ENCODE results near the gene NFKBIB.

Gene NFKBIB

GRCh38 chr19:38931521-38931793 lies 31.7 kb downstream of the NFKBIB start:
- peak overlapping the region; percentile 86 for H3K4me2 ChIP-seq (ENCODE audit: low read depth, low read length)
- no peaks in the 10 kb centered on the region for H3F3A ChIP-seq (ENCODE audit: insufficient read depth, low read length)
- H3K27me3 ChIP-seq (replicated peaks; ENCODE audit: insufficient read depth, low read length) = no peaks in the 10 kb centered on the region
- H3K27ac ChIP-seq (ENCODE audit: low read length) = no peak overlapping the region; the same call in 1 of the 2 replicates
- no peaks in the 10 kb centered on the region for H3K9me3 ChIP-seq (replicated peaks; ENCODE audit: insufficient read depth, low read length)
- H3K36me3 ChIP-seq (replicated peaks; ENCODE audit: insufficient read depth, low read length) = no peaks in the 10 kb centered on the region; the same call in 1 of the 2 replicates
- no peaks in the 10 kb centered on the region for H3K9me2 ChIP-seq (replicated peaks; ENCODE audit: insufficient read depth, low read length)
- H4K20me1 ChIP-seq (ENCODE audit: insufficient read depth, low read length) = no peaks in the 10 kb centered on the region
- H3K4me1 ChIP-seq (ENCODE audit: low read length) = peaks cover 8% of the 10 kb centered on the region; the same call in 1 of the 2 replicates
- no peak for DNase-seq
- no peak for TF ChIP-seq EZH2phosphoT487 (IDR thresholded peaks at IDR 0.05; ENCODE audit: low read length)
- TF ChIP-seq CTCF (IDR thresholded peaks at IDR 0.05; ENCODE audit: low read length) = no peak
- no peak for TF ChIP-seq EZH2 (optimal IDR thresholded peaks at IDR 0.05; ENCODE audit: low read depth, low read length)
- H3K79me2 ChIP-seq (ENCODE audit: low read length) = peaks cover 32% of the 10 kb centered on the region
- H3K4me3 ChIP-seq (ENCODE audit: low read length) = peak overlapping the region; percentile 98
- H3K9ac ChIP-seq (ENCODE audit: low read length) = peak overlapping the region; percentile 95
- peak overlapping the region; percentile 79; the same call in 1 of the 2 replicates for H2AFZ ChIP-seq (ENCODE audit: low read length)

- H3K9ac ChIP-seq (ENCODE audit: low read length) = no peak overlapping the region
- H2AFZ ChIP-seq (ENCODE audit: low read length) = no peak overlapping the region
- no peak overlapping the region for H3K4me3 ChIP-seq (ENCODE audit: low read length)
- TF ChIP-seq EZH2phosphoT487 (IDR thresholded peaks at IDR 0.05; ENCODE audit: low read length) = no peak
- TF ChIP-seq EZH2 (optimal IDR thresholded peaks at IDR 0.05; ENCODE audit: low read depth, low read length) = no peak
- TF ChIP-seq CTCF (IDR thresholded peaks at IDR 0.05; ENCODE audit: low read length) = peak; percentile 37
- H3K9me3 ChIP-seq (replicated peaks; ENCODE audit: insufficient read depth, low read length) = no peaks in the 10 kb centered on the region
- H3K36me3 ChIP-seq (replicated peaks; ENCODE audit: insufficient read depth, low read length) = no peaks in the 10 kb centered on the region; the same call in 1 of the 2 replicates
- no peaks in the 10 kb centered on the region for H3K9me2 ChIP-seq (replicated peaks; ENCODE audit: insufficient read depth, low read length)
- no peak overlapping the region for H3K4me2 ChIP-seq (ENCODE audit: low read depth, low read length)
- H3K27ac ChIP-seq (ENCODE audit: low read length) = no peak overlapping the region
- H3F3A ChIP-seq (ENCODE audit: insufficient read depth, low read length) = no peaks in the 10 kb centered on the region
- peaks cover 8% of the 10 kb centered on the region; the same call in 1 of the 2 replicates for H3K4me1 ChIP-seq (ENCODE audit: low read length)
- no peaks in the 10 kb centered on the region for H4K20me1 ChIP-seq (ENCODE audit: insufficient read depth, low read length)
- peak; percentile 42 for DNase-seq
- no peaks in the 10 kb centered on the region for H3K27me3 ChIP-seq (replicated peaks; ENCODE audit: insufficient read depth, low read length)
- H3K79me2 ChIP-seq (ENCODE audit: low read length) = peaks cover 32% of the 10 kb centered on the region
These were observed 32.8 kb downstream of the NFKBIB start for GRCh38 chr19:38932425-38933179.

- DNase-seq = no peak
These were observed 33.8 kb downstream of the NFKBIB start for GRCh38 chr19:38933544-38933943.

More at GRCh38 chr19:38933544-38933943, 33.8 kb downstream of the NFKBIB start:
- TF ChIP-seq EZH2 (optimal IDR thresholded peaks at IDR 0.05; ENCODE audit: low read depth, low read length) (no peak), EZH2phosphoT487 (IDR thresholded peaks at IDR 0.05; ENCODE audit: low read length) (no peak), CTCF (IDR thresholded peaks at IDR 0.05; ENCODE audit: low read length) (no peak)
- Histone ChIP-seq H3K9me3 (replicated peaks; ENCODE audit: insufficient read depth, low read length) (no peaks in the 10 kb centered on the region), H3K27ac (ENCODE audit: low read length) (no peak overlapping the region), H3K9me2 (replicated peaks; ENCODE audit: insufficient read depth, low read length) (no peaks in the 10 kb centered on the region), H3K27me3 (replicated peaks; ENCODE audit: insufficient read depth, low read length) (no peaks in the 10 kb centered on the region), H3F3A (ENCODE audit: insufficient read depth, low read length) (no peaks in the 10 kb centered on the region), H3K4me2 (ENCODE audit: low read depth, low read length) (no peak overlapping the region), H2AFZ (ENCODE audit: low read length) (no peak overlapping the region), H3K36me3 (replicated peaks; ENCODE audit: insufficient read depth, low read length) (no peaks in the 10 kb centered on the region; the same call in 1 of the 2 replicates), H3K79me2 (ENCODE audit: low read length) (peaks cover 32% of the 10 kb centered on the region), H3K9ac (ENCODE audit: low read length) (no peak overlapping the region), H4K20me1 (ENCODE audit: insufficient read depth, low read length) (no peaks in the 10 kb centered on the region), H3K4me1 (ENCODE audit: low read length) (peaks cover 8% of the 10 kb centered on the region; the same call in 1 of the 2 replicates), H3K4me3 (ENCODE audit: low read length) (no peak overlapping the region)
